Vagina (tissue), 2 donors: ENCODE results near the gene SPECC1. TPM values are rescaled to one million over a fixed set of nuclear protein-coding genes. Genes with fewer than 3 reads are reported as not detected.

Source experiments
- DNase-seq, 2 donors: peaks; one replicate each; pipeline ENCODE4 v3.0.0-alpha.2; 2017; ENCODE audit errors: extremely low spot score in 2 of 2
- H3K27ac ChIP-seq: fragments of 200-600 bp; sonication (generic); one replicate; pipeline ENCODE4 v1.5.1; 2019
- H3K27me3 ChIP-seq: fragments of 200-600 bp; sonication (generic); one replicate; pipeline ENCODE4 v1.5.1; 2019
- H3K36me3 ChIP-seq, 2 donors: fragments of 200-600 bp; sonication (generic); one replicate each; pipeline ENCODE4 v1.5.1; 2017 to 2019
- H3K4me1 ChIP-seq: fragments of 200-600 bp; sonication (generic); one replicate; pipeline ENCODE4 v1.5.1; 2019
- H3K4me3 ChIP-seq, 2 donors: fragments of 200-600 bp; sonication (generic); 1 replicate in 1 of 2; 2 replicates in 1 of 2; pipeline ENCODE4 v1.5.1; 2016 to 2019
- H3K9me3 ChIP-seq: fragments of 200-600 bp; sonication (generic); one replicate; pipeline ENCODE4 v1.5.1; 2019
- CTCF ChIP-seq, 3 experiments: fragments of 450-650 bp in 2 of 3; fragments of 200-600 bp in 1 of 3; sonication (generic) in 1 of 3; IDR thresholded peaks; one replicate each; pipeline ENCODE4 v1.5.1; 2017 to 2019; ENCODE audit warnings: antibody characterized with exemption in 3 of 3, mild to moderate bottlenecking in 2 of 3, moderate library complexity in 2 of 3
- POLR2A ChIP-seq, 2 donors: fragments of 450-650 bp; IDR thresholded peaks; one replicate each; pipeline ENCODE4 v1.6.1; 2017; ENCODE audit warnings: antibody characterized with exemption in 2 of 2, mild to moderate bottlenecking in 2 of 2, moderate library complexity in 2 of 2
- POLR2AphosphoS5 ChIP-seq, 2 donors: sonication (generic); formaldehyde crosslinking; IDR thresholded peaks; one replicate each; pipeline ENCODE4 v1.9.0; 2017; ENCODE audit warnings: antibody characterized with exemption in 2 of 2, mild to moderate bottlenecking in 2 of 2, low read depth in 1 of 2; ENCODE audit not compliant: insufficient read depth in 1 of 2
- intact Hi-C: fragments of 100-400 bp; cut with DNase I; formaldehyde crosslinking; loops from one replicate; pipeline ENCODE4 v1.15.1; 2023
- total RNA-seq: library from RNA; depleted of rRNA; stranded (reverse); fragments of >200 nt; gene quantifications from one replicate; pipeline ENCODE4 v1.2.3, GENCODE V29; 2016

The SPECC1 gene
- total RNA-seq, 1 donor from 2014 or later: 25.3 TPM

DNA sequence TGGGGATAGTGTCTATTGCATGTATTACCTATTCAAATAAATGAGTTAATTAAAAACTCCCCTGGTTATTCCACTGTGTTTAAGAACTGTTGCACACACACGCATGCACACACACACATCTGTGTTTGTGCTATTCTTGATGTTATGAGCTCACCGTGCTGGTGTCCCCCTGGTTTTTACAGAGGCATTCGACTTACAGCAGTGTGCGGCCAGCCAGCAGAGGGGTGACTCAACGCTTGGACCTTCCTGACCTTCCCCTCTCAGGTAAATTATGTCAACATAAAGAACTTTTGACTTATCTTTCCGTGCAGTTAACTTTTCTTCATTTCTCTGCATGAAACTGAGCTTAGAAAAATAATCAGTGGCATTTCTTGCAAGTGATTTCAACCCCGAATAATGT, 244.2 kb downstream of the SPECC1 start:
- no peaks in the 10 kb centered on the region for H3K36me3 ChIP-seq
- no peaks in the 10 kb centered on the region for H3K9me3 ChIP-seq
- no peak for TF ChIP-seq POLR2AphosphoS5 (IDR thresholded peaks at IDR 0.05; ENCODE audit: insufficient read depth in 1 of 2, low read depth in 1 of 2)
- no peak for TF ChIP-seq POLR2A (IDR thresholded peaks at IDR 0.05)
- no peak for TF ChIP-seq CTCF (IDR thresholded peaks at IDR 0.05)
- no peak for DNase-seq
- no peaks in the 10 kb centered on the region for H3K27me3 ChIP-seq
- no peak overlapping the region for H3K4me3 ChIP-seq
- no peaks in the 10 kb centered on the region for H3K4me1 ChIP-seq
- intact Hi-C loops: no loop called here
- no peak overlapping the region for H3K27ac ChIP-seq

DNA sequence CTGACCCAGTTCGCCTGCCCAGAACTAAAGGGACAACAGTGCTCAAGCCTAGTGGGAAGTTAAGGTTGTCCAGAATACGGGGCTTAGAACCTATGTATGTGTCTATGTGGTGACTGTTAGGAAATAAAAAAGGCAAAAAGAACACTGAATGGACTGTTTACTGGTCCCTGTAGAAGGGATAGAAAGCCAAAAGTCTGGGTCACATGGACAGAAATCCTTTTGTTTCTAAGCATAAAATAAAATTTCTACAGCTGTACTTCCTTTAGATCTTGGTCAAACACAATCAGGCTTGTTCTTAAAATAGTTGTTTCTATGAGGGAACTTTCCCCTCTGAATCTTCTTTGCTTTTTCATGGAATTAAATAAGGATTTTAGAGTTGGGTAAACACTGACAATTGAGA, 245.4 kb downstream of the SPECC1 start:
- H3K9me3 ChIP-seq: no peaks in the 10 kb centered on the region
- H3K4me1 ChIP-seq: no peaks in the 10 kb centered on the region
- H3K4me3 ChIP-seq: no peak overlapping the region
- no peak for DNase-seq
- H3K36me3 ChIP-seq: no peaks in the 10 kb centered on the region
- no peak overlapping the region for H3K27ac ChIP-seq
- intact Hi-C loops: no loop called here
- TF ChIP-seq POLR2A (IDR thresholded peaks at IDR 0.05): no peak
- TF ChIP-seq CTCF (IDR thresholded peaks at IDR 0.05): no peak
- no peak for TF ChIP-seq POLR2AphosphoS5 (IDR thresholded peaks at IDR 0.05; ENCODE audit: insufficient read depth in 1 of 2, low read depth in 1 of 2)
- H3K27me3 ChIP-seq: no peaks in the 10 kb centered on the region

DNA sequence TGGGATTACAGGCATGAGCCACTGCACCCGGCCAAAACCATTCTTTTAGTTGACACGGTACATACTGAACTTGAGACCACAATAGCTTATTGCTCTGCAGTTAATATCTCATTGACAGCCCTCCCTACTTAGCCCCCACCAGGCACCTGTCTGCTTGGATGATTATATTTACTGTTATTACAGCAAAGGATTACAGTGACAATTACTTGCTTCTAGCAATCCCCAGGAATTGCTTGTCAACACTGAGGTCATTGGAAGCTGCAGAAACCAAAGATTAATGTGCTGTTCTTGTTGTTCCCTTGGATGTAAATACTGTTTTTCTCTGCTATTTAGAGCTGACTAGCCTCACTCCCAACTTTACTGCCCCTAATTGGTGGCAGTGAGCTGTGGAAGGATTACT, 247.0 kb downstream of the SPECC1 start:
- H3K4me1 ChIP-seq: no peaks in the 10 kb centered on the region
- no peaks in the 10 kb centered on the region for H3K9me3 ChIP-seq
- no peaks in the 10 kb centered on the region for H3K36me3 ChIP-seq
- no peak for DNase-seq
- no peak overlapping the region for H3K4me3 ChIP-seq
- no peak for TF ChIP-seq POLR2A (IDR thresholded peaks at IDR 0.05)
- no peak for TF ChIP-seq CTCF (IDR thresholded peaks at IDR 0.05)
- TF ChIP-seq POLR2AphosphoS5 (IDR thresholded peaks at IDR 0.05; ENCODE audit: insufficient read depth in 1 of 2, low read depth in 1 of 2): no peak
- intact Hi-C loops: no loop called here
- H3K27ac ChIP-seq: no peak overlapping the region
- H3K27me3 ChIP-seq: no peaks in the 10 kb centered on the region

GRCh38 chr17:20257008-20257407, 247.8 kb downstream of the SPECC1 start:
- DNase-seq: no peak
- Histone ChIP-seq H3K36me3 (no peaks in the 10 kb centered on the region), H3K27me3 (no peaks in the 10 kb centered on the region), H3K4me3 (no peak overlapping the region), H3K4me1 (no peaks in the 10 kb centered on the region), H3K27ac (no peak overlapping the region), H3K9me3 (no peaks in the 10 kb centered on the region)
- no peak for TF ChIP-seq CTCF (IDR thresholded peaks at IDR 0.05)
- no peak for TF ChIP-seq POLR2AphosphoS5 (IDR thresholded peaks at IDR 0.05; ENCODE audit: insufficient read depth in 1 of 2, low read depth in 1 of 2)
- no peak for TF ChIP-seq POLR2A (IDR thresholded peaks at IDR 0.05)
- intact Hi-C loops: no loop called here

- no peaks in the 10 kb centered on the region for H3K36me3 ChIP-seq
- TF ChIP-seq POLR2AphosphoS5 (IDR thresholded peaks at IDR 0.05; ENCODE audit: insufficient read depth in 1 of 2, low read depth in 1 of 2) (no peak), POLR2A (IDR thresholded peaks at IDR 0.05) (no peak), CTCF (IDR thresholded peaks at IDR 0.05) (no peak)
- no peaks in the 10 kb centered on the region for H3K27me3 ChIP-seq
- no peaks in the 10 kb centered on the region for H3K4me1 ChIP-seq
- no peak overlapping the region for H3K27ac ChIP-seq
- intact Hi-C loops: no loop called here
- no peaks in the 10 kb centered on the region for H3K9me3 ChIP-seq
- no peak for DNase-seq
- H3K4me3 ChIP-seq: no peak overlapping the region
These were observed 248.6 kb downstream of the SPECC1 start for GRCh38 chr17:20257798-20258197.
